A673 (cell line): ENCODE results near the gene KLF3.

ENCODE experiments used
- EZH2 ChIP-seq: fragments of 200-600 bp; sonication (generic); IDR thresholded peaks from 2 replicates; pipeline ENCODE4 v1.6.1; 2017; ENCODE audit warnings: borderline replicate concordance, low read depth, mild to moderate bottlenecking, mixed read lengths, antibody characterized with exemption, low read length; ENCODE audit not compliant: poor library complexity, severe bottlenecking
- TF ChIP-seq, protein P1 (sequence below): fragments of 300-800, 200-600 bp; sonication (generic); conservative IDR thresholded peaks from 2 replicates; pipeline ENCODE4 v1.5.1; 2017; ENCODE audit warnings: low read depth, mild to moderate bottlenecking, antibody characterized with exemption, low read length, moderate library complexity, mixed read lengths

DNA sequence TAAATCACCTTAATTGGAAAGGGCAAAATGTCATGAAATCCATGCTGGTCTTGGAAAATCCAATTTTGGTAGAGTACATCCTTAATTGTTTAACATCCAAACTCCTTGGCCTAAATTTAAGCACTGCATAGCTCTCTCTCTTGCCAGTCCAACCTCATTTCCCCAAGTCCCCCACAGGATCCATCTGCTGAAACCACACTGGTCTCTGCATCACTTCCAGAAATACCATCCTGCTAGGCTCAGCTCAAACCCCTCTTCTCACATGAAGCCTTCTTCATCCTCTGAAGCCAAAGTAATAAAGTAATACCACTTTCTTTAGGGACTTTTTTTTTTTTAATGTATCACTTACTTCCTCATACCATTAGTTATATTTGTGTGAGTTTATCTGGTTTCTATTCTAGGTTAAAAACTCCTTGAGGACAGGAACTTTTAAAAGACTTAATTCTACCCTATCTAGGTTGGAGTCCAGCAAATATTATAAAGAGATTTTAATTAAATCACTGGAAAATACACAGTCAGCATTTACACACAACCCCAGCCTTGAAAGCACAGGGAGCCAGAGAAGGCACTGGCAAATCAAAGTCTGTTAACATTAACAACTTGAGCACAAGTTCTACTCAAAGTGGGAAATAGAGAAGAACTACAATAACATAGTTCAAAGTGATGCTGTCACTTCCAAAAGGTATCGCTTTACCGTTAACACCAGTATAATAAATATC, 16.7 kb upstream of the KLF3 start:
- TF ChIP-seq, protein P1, sequence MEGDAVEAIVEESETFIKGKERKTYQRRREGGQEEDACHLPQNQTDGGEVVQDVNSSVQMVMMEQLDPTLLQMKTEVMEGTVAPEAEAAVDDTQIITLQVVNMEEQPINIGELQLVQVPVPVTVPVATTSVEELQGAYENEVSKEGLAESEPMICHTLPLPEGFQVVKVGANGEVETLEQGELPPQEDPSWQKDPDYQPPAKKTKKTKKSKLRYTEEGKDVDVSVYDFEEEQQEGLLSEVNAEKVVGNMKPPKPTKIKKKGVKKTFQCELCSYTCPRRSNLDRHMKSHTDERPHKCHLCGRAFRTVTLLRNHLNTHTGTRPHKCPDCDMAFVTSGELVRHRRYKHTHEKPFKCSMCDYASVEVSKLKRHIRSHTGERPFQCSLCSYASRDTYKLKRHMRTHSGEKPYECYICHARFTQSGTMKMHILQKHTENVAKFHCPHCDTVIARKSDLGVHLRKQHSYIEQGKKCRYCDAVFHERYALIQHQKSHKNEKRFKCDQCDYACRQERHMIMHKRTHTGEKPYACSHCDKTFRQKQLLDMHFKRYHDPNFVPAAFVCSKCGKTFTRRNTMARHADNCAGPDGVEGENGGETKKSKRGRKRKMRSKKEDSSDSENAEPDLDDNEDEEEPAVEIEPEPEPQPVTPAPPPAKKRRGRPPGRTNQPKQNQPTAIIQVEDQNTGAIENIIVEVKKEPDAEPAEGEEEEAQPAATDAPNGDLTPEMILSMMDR: no peak
- TF ChIP-seq EZH2: no peak
